D341Med (cell line): ENCODE results near the gene PIM2.
"Not testable (repeated sequence)": the region's sequence is repeated elsewhere in the genome, so short reads cannot be mapped to it uniquely, and the experiment has no call there.

ENCODE experiments used
- DNase-seq: peaks from one replicate; pipeline ENCODE4 v3.0.0; 2012; ENCODE audit warnings: low spot score

The PIM2 gene

DNA sequence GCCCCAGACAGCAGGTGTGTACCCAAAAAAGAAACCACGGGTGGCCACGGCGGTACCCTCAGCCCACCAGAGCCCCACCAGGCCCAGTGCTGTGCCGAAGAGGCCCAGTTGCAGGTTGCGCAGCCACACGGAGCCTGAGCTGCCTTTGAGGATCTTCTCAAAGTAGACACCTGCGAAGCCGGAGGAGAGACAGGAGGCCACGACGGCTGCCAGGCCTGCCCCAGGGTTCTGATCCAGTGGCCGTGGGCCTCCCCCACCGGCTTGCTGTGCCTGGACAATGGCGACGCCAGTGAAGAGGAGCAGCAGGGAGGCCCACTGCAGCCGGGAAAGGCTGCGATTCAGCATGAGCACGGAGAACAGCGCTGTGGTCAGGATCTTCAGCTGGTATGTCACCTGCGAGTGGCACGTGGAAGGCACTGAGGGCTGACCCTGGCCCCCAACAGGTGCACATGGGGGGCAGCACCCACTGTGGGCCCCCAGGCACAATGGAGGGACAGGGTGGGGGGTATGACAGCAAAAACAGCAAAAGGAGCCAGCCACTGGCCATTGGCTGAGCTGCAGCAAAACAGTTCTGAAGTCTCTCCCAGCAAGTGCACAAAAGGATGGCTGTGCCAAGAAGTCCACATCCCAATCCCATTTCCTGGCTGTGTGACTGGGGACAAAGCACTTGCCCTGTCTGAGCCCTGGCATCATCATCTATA is 13.6 kb downstream of the PIM2 start:
- no peak for DNase-seq

DNA sequence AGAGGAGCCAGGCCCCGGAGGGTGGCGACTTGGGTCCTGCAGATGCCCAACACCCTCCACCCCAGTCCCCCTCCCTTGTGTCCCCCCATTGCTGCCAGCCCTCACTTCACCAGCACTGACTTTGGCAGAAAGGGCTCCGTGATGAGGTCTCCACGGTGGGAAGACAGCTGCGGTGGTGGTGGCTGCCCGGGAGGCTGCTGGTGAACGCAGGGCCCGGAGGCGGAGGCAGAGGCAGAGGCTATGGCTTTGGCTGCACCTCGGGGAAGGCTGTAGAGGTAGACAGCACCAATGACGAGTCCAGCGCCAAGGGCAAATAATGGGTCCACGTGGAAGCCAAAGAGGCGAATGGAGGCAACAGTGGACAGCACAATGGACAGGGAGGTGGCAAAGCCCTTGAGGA is 14.2 kb downstream of the PIM2 start:
- DNase-seq, result no peak

DNA sequence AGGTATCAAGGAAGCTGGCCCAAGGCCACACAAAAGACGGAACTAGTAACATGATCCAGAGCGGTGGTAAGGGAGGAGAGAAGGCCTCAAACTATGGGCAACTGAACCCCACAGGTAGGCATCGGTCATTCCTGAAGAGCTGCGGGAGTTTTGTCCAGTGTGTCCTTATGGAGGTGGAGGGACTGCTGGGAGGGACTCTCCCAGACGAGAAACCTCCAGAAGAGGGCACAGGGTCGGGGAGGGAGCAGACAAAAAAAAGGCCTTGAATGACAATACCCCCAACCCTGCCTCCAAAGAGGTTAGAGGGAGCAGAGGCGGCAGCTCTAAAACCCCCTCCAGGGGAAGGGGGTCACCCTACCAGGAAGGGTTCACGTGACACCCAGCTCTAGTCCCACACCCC is 14.6 kb downstream of the PIM2 start:
- DNase-seq, result no peak

DNA sequence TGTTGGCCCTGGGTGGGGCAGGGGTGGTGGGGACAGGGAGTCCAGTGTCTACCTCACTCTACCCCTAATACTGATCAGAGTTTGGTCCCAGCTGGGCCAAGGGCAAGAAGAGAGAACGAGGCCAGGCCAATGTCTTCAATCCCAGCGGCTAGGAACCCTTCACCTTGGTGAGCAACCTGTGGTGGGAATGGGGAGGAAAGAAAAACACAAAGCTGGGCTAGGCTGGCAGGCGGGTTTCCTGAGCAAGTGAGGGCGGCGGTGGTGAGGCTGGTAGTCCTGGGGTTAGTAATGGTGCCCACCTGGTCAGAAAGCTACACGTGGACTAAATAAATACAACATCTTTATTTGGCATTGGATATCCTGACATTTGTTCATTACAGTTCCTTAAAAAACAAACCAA is 15.5 kb downstream of the PIM2 start:
- DNase-seq, result no peak

DNA sequence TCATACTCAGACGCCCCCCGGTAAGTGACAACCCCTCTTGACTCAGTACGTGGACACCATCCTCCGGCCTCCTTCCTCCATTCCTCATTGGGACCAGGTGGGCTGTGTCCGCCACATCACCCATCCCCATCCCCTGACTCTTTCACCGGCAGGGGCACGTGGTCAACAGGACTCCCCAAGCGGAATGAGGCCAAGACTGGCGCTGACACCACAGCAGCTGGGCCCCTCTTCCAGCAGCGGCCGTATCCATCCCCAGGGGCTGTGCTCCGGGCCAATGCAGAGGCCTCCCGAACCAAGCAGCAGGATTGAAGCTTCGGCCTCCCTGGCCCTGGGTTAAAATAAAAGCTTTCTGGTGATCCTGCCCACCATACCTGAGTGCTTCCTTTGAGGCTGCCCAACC is 16.0 kb downstream of the PIM2 start:
- DNase-seq, result no peak

DNA sequence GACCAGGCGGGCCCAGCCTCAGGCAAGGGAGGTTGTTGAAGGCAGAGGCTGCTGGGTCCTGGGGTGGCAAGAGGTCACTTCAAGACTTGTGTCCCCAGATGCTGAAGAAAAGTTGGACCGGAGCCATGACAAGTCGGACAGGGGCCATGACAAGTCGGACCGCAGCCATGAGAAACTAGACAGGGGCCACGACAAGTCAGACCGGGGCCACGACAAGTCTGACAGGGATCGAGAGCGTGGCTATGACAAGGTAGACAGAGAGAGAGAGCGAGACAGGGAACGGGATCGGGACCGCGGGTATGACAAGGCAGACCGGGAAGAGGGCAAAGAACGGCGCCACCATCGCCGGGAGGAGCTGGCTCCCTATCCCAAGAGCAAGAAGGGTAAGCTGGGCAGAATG is 16.7 kb downstream of the PIM2 start:
- no peak for DNase-seq

DNA sequence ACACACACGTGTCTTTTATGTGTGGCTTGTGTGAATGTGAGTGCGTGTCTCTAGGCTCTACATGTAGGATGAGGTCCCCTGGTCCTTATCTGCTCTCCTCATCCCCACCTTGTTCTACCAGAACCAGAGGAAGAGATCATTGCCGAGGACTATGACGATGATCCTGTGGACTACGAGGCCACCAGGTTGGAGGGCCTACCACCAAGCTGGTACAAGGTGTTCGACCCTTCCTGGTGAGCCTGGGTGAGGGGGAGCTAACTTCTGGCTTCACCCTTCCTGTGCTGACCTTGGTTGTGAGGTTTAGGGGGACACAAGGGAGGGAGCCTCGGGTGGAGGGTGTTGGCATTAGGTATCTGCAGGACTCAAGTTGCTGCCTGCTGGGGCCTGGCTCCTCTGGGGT is 17.8 kb downstream of the PIM2 start:
- DNase-seq, result no peak

DNA sequence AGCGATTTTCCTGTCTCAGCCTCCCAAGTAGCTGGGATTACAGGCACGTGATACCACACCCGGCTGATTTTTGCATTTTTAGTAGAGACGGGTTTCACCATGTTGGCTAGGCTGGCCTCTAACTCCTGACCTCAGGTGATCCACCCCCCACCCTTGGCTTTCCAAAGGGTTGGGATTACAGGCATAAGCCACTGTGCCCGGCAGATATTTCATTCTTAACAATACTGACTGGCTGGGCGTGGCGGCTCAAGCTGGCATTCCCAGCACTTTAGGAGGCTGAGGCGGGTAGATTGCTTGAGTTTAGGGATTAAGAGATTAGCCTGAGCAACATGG is 19.8 kb downstream of the PIM2 start:
- DNase-seq, result no peak

DNA sequence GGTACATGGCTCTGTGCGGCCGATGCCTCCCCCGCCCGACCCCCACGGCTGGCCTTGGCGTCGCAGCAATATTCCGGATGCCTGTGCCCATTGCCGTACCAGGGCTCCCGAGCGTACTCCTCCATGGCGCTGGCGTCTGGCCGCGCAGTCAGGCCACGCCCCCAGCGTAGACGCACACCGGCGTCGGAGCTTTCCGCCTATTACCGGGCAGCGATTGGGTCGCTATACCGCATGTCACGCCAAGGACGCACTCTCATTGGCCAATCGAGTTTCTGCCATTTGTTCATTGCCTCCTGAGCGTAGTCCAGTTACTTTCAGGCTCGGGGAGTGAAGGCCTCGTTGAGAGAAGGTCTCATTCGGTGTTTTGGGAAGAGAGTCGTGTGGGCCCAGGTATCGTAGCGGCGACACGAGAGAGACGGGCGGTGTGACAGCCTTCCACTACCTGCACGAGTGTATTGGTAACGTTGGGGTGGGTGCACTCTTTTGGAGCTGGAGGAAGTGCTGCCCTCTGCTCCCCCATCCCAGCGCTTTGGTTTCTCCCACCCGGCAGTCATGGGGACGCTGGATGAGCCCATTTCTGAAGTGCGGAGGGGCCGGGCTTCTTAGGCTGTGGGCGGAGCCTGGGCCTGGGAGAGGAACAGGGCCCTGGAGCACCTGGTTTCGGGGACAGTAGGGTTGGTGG is 21.1 kb downstream of the PIM2 start, which contains the start of the genes PQBP1 and TIMM17B:
Gene PQBP1, plus strand, starts transcription at position 306 of the 682 bp plus-strand sequence. CDS start 580 bp downstream, outside the sequence.
Gene TIMM17B, minus strand, starts transcription at position 144 of the 682 bp plus-strand sequence. Its CDS starts 19 bp downstream, at position 125.
- DNase-seq, result peak; percentile 84

DNA sequence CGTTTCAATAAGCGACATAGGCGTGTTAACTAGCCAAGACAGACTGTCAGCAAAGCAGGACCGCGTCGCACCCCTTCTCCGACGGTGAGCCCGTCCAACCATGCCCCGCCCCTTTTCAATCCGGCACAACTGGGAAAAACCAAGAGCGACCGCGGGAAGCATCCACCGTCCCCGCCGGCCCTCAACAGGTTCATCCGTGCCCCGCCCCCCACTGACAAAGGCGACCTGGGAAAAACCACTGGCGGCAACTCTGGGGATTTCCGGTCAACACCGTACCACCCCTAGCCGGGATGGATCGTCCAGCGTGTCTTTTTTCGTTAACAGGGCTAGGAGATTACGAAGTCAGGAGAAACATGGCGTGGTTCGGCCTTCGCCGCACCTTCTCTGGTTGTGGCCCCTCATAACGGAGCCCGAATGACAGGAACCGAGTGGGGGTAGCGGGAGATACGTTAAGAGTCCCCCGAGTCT is 21.6 kb downstream of the PIM2 start:
- peak; percentile 74 for DNase-seq

DNA sequence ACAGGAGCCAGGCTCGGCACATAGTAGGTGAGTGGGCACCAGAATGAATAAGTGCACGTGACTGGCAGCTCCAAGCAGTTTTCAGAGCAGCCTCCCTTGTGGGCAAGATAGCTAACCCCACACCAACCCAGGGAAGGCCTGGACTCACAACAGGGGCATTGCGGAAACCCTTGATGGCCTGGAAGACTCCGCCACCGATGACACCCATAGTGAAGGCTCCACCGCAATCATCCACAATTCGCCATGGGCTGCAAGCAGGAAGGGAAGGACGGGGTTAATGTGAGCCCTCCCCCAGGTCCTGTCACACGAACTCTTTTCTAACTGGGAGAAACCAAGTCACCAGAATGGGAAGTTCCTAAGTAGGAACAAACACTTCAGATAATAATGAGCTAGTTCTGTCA is 22.2 kb downstream of the PIM2 start:
- DNase-seq, result no peak

DNA sequence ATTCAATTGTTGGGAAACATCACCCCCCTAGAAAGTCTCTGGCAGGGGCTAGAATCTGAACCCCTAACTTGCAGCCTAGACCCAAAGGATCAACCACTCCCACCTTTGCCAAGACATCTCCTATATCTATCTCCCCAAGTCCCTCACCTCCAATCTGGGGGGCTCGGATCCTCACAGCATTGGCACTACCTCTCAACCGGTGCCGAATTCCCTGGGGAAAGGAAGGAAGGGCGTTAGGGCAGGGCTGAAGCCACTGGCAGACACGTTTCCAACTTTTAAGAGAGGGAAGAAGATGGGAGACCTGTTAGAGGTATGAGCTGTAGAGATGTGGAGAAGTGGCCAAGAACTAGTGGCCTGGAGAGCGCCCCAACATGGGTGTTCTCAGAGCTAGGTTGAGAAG is 23.9 kb downstream of the PIM2 start:
- no peak for DNase-seq

DNA sequence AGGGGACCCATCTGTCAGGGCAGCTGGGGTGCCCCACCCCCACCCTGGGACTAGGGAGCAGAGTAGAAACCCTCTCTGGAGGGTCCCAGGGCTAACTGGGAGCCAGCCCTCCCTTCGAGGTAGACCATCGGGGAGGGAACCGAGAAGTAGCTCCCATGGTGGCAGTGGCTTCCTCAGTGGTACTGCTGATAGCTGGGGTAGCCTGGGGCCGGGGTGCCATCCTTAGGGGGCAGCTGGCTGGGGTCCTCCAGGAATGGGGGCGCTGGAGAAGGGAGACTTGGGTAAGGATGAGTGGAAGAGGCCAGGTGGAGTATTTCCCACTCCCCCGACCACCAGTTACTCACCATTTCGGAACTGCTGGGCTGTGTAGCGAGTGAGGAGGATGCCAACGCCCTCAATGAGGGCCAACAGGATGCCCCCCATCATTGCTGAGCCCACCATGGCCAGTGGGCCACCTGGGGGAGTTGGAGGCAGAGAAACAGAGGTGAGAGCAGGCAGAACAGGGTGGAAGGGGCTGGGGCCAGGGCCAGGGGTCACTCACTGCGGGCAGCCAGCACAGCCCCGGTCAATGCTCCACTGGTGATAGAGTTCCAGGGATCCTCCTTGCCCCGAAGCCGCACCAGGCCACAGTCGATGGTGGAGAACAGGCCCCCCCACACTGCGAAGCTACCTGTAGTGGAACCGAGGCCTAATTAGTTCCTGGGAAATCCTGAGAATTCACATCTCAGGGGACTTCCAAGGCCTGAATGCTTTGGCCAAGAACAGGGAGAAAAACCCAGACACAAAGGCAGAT is 25.1 kb downstream of the PIM2 start:
- no peak for DNase-seq

DNA sequence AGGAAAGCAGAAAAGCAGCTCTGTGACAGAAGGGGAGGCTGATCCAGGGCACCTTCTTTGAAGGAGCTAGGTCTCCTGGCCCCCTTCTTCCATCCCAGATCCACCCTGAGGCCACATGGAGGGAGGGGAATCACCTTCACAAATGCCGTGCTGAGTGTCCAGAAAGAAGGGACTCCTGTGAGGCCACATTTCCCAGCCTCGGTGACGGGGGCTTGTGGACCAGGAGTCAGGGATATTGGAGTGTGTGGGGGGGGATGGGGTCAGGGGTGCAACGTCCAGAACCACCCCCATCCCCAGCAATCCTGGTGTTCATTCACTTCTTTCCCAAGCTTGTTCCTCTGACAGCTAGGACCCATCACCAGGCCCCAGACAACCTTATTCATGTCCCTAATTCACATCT is 25.9 kb downstream of the PIM2 start:
- DNase-seq, result no peak

DNA sequence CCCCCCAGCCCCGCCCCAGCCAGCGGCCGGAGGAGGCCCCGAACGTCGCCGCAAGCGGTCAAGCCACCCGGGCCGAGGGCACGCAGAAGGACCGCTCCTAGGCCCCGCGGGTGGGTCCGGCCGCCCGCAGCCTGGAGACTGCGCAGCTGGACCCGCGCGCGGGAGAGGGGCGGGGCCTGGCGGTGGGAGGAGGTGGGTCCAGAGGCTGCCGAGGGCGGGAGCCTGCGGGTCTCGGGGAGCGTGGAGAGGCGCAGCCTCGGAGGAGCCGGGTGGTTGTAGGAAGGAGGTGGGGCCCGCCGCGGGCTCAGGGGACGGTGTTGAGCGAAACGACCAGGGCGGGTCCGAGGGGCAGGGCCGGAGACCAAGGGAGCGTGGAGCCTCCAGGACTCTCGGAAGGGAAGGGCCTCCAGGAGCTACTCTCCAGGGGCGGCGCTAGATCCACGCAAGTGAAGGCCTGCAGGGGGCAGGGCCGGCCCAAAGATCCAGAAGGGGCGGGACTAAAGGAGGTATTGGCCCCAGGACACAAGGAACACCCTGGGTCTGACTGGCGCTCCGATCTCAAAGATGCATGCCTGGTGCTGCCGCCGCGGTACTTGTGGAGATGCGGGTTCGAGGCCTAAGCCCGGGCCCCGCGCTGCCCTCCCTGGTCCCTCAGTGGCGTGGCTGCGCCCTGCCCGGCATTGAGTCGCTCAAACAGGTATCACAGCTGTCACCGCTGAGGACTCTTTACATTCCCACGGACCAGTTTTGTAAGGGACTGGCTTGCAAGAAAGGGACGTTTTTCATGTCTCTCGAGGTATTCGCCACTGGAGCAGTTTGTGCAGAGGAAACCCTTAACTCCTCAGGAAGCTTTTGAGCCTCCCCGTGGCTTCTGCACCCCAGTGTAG is 27.2 kb downstream of the PIM2 start:
- peak; percentile 82 for DNase-seq

DNA sequence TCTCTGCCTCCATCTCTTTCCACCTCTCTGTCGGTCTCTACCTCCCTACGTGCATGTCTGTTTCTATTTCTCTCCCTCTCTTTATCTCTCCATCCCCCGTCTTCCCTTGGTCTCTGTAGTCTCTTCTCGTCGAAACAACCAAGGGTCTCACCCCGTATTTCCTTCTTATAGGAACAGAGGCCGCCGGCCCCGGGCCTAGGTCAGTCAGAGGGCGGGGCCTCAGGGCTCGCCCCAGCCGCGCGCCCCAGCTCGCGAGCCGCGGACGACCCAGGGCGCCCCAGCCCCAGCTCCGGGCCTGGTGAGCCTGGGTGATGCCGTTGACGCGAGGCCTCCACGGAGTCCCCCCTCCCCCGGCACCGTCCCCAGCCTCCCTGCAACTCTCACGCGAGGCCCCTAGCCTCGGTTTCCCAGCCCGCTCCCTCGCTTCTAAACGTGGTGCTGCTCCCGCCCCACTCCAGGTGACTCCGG is 27.9 kb downstream of the PIM2 start:
- DNase-seq, result peak; percentile 42

DNA sequence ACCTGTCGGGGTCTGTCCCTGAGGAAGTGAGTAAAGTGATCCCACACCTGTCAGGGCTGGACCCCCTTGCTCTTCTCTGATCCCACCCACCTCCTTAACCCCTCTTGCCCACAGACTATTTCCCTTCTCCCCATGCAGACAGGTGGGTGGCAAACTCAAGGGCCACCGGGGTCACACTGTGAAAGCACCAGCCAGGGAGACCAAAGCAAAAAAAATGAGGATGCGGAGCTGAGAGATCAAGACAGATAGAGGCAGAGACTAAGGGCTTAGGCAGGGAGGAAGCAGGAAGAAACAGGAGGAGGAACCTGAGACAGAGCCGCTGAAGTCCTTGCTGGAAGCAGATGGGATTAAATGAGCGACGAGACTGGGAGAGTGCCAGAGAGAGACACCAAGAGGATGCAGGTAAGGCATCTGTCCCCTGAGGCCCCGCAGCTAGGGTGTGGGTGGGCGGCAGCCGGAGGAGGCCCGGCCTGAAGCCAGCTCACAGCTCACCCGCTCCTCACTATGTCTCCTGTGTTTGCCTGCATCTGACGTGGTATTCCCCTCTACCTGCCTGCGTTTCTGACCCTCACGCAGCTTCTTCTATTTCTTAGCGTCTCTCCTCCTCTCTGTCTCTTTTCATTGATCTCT is 28.4 kb downstream of the PIM2 start:
- peak; percentile 40 for DNase-seq

DNA sequence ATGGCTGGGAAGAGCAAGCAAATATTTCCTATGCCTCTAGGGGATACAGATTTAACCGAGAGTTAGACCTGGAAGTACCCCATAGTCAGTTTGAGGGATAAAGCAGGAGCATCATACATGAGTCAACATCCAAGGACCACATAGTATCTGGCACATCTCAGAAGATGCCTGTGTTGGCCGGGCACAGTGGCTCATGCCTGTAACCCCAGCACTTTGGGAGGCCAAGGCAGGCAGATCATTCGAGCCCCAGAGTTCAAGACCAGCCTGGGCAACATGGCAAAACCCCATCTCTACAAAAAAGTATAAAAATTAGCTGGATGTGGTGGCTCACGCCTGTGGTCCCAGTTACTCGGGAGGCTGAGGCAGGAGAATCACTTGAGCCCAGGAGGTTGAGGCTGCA is 32.2 kb downstream of the PIM2 start:
- DNase-seq, result not testable (repeated sequence)

DNA sequence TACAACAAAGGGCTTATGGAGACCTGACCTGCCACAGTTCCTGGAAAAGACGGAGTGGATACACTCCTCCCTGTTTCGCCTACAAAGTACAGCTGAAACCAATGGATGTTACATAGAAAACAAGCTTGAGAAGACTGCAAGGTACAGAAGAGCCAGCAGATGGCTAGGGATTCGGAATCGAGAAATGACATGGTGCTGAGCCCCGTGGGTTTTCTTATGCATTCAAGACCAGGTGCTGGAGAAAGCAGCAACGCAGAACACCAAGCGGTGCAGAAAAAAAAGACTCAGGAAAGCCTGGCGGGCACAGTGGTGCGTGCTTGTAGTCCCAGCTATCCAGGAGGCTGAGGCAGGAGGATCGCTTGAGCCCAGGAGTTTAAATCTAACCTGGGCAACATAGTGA is 35.1 kb downstream of the PIM2 start:
- DNase-seq, result no peak

DNA sequence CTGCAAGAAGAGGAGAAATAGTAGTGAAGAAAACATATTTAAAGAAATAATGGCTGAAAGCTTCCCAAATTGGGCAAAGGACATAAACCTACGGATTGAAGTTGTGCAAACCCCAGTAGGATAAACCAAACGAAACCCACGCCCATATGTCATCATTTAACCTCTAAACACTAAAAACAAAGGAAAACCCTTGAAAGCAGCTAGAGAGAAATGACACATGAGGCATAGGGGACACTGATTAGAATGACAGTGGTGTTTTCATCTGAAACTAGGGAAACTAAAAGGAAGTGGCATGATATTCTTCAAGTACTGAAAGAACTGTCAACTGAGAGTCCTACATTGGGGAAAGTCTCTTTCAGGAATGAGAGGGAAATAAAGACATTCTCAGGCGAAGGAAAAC is 41.9 kb downstream of the PIM2 start:
- not testable (repeated sequence) for DNase-seq

DNA sequence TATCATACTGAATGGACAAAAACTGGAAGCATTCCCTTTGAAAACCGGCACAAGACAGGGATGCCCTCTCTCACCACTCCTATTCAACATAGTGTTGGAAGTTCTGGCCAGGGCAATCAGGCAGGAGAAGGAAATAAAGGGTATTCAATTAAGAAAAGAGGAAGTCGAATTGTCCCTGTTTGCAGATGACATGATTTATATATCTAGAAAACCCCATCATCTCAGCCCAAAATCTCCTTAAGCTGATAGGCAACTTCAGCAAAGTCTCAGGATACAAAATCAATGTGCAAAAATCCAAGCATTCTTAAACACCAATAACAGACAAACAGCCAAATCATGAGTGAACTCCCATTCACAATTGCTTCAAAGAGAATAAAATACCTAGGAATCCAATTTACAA is 46.8 kb downstream of the PIM2 start:
- not testable (repeated sequence) for DNase-seq
